ENCODE data around the gene PKD2.
"Not testable (repeated sequence)": the region's sequence is repeated elsewhere in the genome, so short reads cannot be mapped to it uniquely, and the experiment has no call there.

The PKD2 gene

GRCh38 chr4:88109123-88109881 is 101.9 kb downstream of the PKD2 start:
- no peak for DNase-seq (ENCODE audit: low read depth, low spot score)

DNA sequence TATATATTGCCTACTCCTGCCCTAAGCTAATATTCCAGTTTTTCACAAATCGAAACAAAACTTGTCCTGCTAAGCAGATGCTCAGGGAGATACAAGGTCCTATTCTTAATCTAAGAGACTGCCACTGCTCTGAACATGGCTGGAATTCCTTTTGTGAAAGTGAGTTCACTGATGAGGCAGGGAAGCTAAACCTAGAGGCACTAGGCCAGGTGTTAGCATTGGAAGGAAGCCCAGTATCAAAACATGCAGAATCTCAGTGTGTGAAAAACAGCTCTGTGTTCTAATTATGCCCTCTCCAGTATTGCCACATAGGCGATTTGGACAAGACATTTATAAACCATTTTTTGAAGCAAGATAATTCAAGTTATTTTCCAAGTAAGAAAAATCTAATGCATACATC is 103.4 kb downstream of the PKD2 start:
- DNase-seq (ENCODE audit: low read depth, low spot score) = no peak

GRCh38 chr4:88112856-88113255 is 105.4 kb downstream of the PKD2 start:
- no peak for DNase-seq (ENCODE audit: low read depth, low spot score)

DNA sequence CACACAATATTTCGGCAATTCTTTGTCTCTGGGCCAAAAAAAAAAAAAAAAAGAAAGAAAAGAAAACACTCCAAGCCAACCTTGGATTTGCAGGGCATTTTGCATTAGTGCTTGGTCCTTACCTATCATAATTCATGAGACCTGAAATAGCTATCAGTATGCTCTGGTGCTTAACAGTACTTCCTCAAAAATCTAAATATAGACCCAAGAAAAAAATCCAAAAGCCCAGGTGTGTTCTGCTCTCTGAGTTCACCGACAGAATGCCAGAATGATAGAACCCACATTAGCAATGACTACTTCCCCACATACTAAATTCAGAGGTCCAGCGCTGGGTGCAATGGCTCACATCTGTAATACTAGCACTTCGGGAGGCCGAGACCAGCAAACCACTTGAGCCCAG is 108.2 kb downstream of the PKD2 start:
- no peak for DNase-seq (ENCODE audit: low read depth, low spot score)

GRCh38 chr4:88119943-88120342 is 112.5 kb downstream of the PKD2 start:
- DNase-seq (ENCODE audit: low read depth, low spot score) = no peak

DNA sequence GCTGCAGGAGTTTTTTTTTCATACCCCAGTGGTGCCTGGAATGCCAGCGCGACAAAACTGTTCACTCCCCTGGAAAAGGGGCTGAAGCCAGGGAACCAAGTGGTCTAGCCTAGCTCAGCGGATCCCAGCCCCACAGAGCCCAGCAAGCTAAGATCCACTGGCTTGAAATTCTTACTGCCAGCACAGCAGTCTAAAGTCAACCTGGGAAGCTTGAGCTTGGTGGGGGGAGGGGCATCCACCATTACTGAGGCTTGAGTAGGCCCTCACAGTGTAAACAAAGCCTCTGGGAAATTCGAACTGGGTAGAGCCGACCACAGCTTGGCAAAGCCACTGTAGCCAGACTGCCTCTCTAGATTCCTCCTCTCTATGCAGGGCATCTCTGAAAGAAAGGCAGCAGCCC is 114.8 kb downstream of the PKD2 start:
- DNase-seq (ENCODE audit: low read depth, low spot score) = not testable (repeated sequence)

Measured in ELF-1 (cell line).